GM12872 (cell line): Measurements from ENCODE around the gene COPG2.

Experiments
- CTCF ChIP-seq: IDR thresholded peaks from 3 replicates; pipeline ENCODE4 v1.5.1; 2011; ENCODE audit warnings: low read depth, mild to moderate bottlenecking, low read length, moderate library complexity; ENCODE audit not compliant: insufficient read depth

The COPG2 gene

GRCh38 chr7:130485734-130486113 is 182.8 kb downstream of the COPG2 start:
- no peak for TF ChIP-seq CTCF

- no peak for TF ChIP-seq CTCF
Observed at GRCh38 chr7:130483031-130483430, 185.5 kb downstream of the COPG2 start.

GRCh38 chr7:130481898-130482297 is 186.7 kb downstream of the COPG2 start:
- TF ChIP-seq CTCF: no peak

GRCh38 chr7:130479716-130480400 is 188.7 kb downstream of the COPG2 start:
- no peak for TF ChIP-seq CTCF

- TF ChIP-seq CTCF: no peak
Observed at GRCh38 chr7:130478991-130479390, 189.6 kb downstream of the COPG2 start.

- no peak for TF ChIP-seq CTCF
Observed at GRCh38 chr7:130476297-130477150, 192.0 kb downstream of the COPG2 start.

GRCh38 chr7:130475776-130476175 is 192.8 kb downstream of the COPG2 start:
- no peak for TF ChIP-seq CTCF
